Fibroblast of lung (primary cell): ENCODE measurements around the gene PLEKHA8.

ENCODE experiments used
- EZH2 ChIP-seq: IDR thresholded peaks from 2 replicates; pipeline ENCODE4 v1.5.1; 2012; ENCODE audit warnings: low read length, control low read depth, mild to moderate bottlenecking; ENCODE audit errors: missing control alignments
- TF ChIP-seq, protein P1 (sequence below), 2 donors: IDR thresholded peaks in 1 of 2; conservative IDR thresholded peaks in 1 of 2; 1 replicate in 1 of 2; 2 replicates in 1 of 2; pipeline ENCODE4 v1.5.1; 2011 to 2012; ENCODE audit warnings: low read length in 2 of 2, control low read depth in 1 of 2, inconsistent platforms in 1 of 2, low read depth in 1 of 2, mild to moderate bottlenecking in 1 of 2

DNA sequence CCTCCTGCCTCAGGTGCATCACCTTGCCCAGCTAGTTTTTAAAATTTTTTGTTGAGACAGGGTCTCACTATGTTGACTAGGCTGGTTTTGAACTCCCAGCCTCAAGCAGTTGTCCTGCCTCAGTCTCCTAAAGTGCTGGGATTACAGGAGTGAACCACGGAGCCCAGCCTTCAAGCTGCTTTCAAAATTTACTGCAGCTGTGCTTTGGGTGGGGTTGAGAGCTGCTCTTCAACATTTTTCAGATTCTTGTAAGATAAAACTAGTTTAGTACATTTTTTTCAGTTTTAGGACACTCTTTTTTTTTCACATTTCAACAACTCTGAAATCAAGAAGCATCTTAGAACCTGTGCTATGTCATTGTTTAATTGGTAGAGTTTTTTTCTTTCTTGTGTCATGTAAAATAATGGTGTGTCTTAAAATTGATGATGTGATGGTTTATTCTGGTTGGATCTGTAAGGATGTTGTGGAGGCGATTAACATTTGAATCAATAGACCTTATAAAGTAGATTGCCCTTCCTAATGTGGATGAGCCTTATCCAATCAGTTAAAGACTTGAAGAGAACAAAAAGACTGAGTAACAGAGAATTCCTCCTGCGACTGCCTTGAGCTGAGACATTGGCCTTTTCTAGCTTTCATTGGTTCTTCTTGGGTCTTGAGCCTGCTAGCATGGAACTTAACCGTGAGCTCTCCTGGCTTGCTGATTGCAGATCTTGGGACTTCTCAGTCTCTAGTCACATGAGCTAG, 13.5 kb downstream of the PLEKHA8 start:
- TF ChIP-seq, protein P1, sequence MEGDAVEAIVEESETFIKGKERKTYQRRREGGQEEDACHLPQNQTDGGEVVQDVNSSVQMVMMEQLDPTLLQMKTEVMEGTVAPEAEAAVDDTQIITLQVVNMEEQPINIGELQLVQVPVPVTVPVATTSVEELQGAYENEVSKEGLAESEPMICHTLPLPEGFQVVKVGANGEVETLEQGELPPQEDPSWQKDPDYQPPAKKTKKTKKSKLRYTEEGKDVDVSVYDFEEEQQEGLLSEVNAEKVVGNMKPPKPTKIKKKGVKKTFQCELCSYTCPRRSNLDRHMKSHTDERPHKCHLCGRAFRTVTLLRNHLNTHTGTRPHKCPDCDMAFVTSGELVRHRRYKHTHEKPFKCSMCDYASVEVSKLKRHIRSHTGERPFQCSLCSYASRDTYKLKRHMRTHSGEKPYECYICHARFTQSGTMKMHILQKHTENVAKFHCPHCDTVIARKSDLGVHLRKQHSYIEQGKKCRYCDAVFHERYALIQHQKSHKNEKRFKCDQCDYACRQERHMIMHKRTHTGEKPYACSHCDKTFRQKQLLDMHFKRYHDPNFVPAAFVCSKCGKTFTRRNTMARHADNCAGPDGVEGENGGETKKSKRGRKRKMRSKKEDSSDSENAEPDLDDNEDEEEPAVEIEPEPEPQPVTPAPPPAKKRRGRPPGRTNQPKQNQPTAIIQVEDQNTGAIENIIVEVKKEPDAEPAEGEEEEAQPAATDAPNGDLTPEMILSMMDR (conservative IDR thresholded peaks at IDR 0.05 in 1 of 2, IDR thresholded peaks at IDR 0.05 in 1 of 2; ENCODE audit: low read depth in 1 of 2, low read length in 2 of 2), result no peak
- no peak for TF ChIP-seq EZH2
